ENCODE results near the gene ZFP30. TPM values are rescaled to one million over a fixed set of nuclear protein-coding genes. Genes with fewer than 3 reads are reported as not detected.

Gene ZFP30
- polyA plus RNA-seq, 1 donor from 2014 or later = 54.7 TPM

DNA sequence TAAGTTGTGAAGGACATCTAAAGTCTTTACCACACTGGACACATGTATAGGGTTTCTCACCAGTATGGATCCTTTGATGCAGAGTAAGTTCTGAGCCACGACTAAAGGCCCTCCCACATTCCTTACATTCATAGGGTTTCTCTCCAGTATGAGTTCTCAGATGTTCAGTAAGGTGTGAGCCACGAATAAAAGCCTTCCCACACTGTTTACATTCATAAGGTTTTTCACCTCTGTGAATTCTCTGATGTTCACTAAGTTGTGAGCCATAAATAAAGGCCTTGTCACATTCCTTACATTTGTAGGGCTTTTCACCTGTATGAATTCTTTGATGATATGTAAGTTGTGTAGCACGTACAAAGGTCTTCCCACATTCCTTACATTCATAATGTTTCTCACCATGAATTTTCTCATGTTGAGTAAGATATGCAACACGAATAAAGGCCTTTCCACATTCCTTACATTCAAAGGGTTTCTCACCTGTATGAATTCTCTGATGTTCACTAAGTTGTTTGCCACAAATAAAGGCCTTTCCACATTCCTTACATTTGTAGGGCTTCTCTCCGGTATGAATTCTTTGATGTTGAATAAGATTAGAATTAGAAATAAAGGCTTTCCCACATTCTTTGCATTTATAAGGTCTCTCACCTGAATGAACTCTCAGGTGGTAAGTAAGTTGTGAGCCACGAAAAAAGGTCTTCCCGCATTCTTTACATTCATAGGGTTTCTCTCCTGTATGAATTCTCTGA, 90.5 kb downstream of the ZFP30 start:
- H3K4me2 ChIP-seq (ENCODE audit: low read length) = no peak overlapping the region

More for the DNA sequence above, 90.5 kb downstream of the ZFP30 start:
- no peaks in the 10 kb centered on the region for H4K20me1 ChIP-seq (ENCODE audit: insufficient read depth)
- H3K36me3 ChIP-seq (ENCODE audit: insufficient read depth, low read length) = peaks cover 38% of the 10 kb centered on the region
- H3K9me2 ChIP-seq (ENCODE audit: insufficient read depth, low read length) = no peaks in the 10 kb centered on the region
- H2AFZ ChIP-seq (ENCODE audit: low read depth, low read length) = no peak overlapping the region
- no peak overlapping the region for H3K9ac ChIP-seq (ENCODE audit: low read length)
- no peaks in the 10 kb centered on the region for H3K27me3 ChIP-seq (ENCODE audit: insufficient read depth, low read depth, low read length)
- no peaks in the 10 kb centered on the region for H3K79me2 ChIP-seq (replicated peaks; ENCODE audit: insufficient read depth, low read length)
- TF ChIP-seq, protein P1, sequence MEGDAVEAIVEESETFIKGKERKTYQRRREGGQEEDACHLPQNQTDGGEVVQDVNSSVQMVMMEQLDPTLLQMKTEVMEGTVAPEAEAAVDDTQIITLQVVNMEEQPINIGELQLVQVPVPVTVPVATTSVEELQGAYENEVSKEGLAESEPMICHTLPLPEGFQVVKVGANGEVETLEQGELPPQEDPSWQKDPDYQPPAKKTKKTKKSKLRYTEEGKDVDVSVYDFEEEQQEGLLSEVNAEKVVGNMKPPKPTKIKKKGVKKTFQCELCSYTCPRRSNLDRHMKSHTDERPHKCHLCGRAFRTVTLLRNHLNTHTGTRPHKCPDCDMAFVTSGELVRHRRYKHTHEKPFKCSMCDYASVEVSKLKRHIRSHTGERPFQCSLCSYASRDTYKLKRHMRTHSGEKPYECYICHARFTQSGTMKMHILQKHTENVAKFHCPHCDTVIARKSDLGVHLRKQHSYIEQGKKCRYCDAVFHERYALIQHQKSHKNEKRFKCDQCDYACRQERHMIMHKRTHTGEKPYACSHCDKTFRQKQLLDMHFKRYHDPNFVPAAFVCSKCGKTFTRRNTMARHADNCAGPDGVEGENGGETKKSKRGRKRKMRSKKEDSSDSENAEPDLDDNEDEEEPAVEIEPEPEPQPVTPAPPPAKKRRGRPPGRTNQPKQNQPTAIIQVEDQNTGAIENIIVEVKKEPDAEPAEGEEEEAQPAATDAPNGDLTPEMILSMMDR (IDR thresholded peaks at IDR 0.05; ENCODE audit: poor library complexity, severe bottlenecking) = no peak
- TF ChIP-seq MXI1 (conservative IDR thresholded peaks at IDR 0.05; ENCODE audit: poor library complexity, severe bottlenecking) (no peak), TAF1 (IDR thresholded peaks at IDR 0.05; ENCODE audit: low read depth) (no peak), EZH2 (IDR thresholded peaks at IDR 0.05; ENCODE audit: borderline replicate concordance, insufficient read depth, low read length, poor library complexity, severe bottlenecking) (no peak), SMC3 (conservative IDR thresholded peaks at IDR 0.05; ENCODE audit: poor library complexity) (no peak), EP300 (conservative IDR thresholded peaks at IDR 0.05; ENCODE audit: poor library complexity, severe bottlenecking) (no peak), RAD21 (conservative IDR thresholded peaks at IDR 0.05) (no peak), POLR2AphosphoS5 (IDR thresholded peaks at IDR 0.05) (no peak)
- TF ChIP-seq, protein P2, sequence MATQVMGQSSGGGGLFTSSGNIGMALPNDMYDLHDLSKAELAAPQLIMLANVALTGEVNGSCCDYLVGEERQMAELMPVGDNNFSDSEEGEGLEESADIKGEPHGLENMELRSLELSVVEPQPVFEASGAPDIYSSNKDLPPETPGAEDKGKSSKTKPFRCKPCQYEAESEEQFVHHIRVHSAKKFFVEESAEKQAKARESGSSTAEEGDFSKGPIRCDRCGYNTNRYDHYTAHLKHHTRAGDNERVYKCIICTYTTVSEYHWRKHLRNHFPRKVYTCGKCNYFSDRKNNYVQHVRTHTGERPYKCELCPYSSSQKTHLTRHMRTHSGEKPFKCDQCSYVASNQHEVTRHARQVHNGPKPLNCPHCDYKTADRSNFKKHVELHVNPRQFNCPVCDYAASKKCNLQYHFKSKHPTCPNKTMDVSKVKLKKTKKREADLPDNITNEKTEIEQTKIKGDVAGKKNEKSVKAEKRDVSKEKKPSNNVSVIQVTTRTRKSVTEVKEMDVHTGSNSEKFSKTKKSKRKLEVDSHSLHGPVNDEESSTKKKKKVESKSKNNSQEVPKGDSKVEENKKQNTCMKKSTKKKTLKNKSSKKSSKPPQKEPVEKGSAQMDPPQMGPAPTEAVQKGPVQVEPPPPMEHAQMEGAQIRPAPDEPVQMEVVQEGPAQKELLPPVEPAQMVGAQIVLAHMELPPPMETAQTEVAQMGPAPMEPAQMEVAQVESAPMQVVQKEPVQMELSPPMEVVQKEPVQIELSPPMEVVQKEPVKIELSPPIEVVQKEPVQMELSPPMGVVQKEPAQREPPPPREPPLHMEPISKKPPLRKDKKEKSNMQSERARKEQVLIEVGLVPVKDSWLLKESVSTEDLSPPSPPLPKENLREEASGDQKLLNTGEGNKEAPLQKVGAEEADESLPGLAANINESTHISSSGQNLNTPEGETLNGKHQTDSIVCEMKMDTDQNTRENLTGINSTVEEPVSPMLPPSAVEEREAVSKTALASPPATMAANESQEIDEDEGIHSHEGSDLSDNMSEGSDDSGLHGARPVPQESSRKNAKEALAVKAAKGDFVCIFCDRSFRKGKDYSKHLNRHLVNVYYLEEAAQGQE (IDR thresholded peaks at IDR 0.05; ENCODE audit: borderline replicate concordance) = no peak
- H3K27ac ChIP-seq (ENCODE audit: low read length) = no peak overlapping the region
- peaks cover 45% of the 10 kb centered on the region for H3K9me3 ChIP-seq (ENCODE audit: low read length)
- H3F3A ChIP-seq (ENCODE audit: insufficient read depth, low read length, poor library complexity, severe bottlenecking) = no peaks in the 10 kb centered on the region
- no peak overlapping the region for H3K4me3 ChIP-seq (ENCODE audit: low read length)

Small RNAs within 50 kb of the gene (small RNA-seq; reads per million reads assigned to genes)
- 0 reads per million in 3 experiments for gene SELENOKP1

Other genes starting within 250 kb of the ZFP30 start
- gene ZNF569, start 188.0 kb downstream of the ZFP30 start, polyA plus RNA-seq = 21.6 and 27.4 TPM in 2 replicates
- gene ZNF570, start 186.1 kb downstream of the ZFP30 start, polyA plus RNA-seq = 15.7 and 21.4 TPM in 2 replicates
- 39.6 and 53.7 TPM in 2 replicates for gene ZNF793, start 148.5 kb downstream of the ZFP30 start, polyA plus RNA-seq
- 6.5 and 7.9 TPM in 2 replicates for gene ZNF571, start 60.7 kb downstream of the ZFP30 start, polyA plus RNA-seq
- 22.5 and 24.7 TPM in 2 replicates for gene ZNF540, start 60.6 kb downstream of the ZFP30 start, polyA plus RNA-seq
- 8.9 and 13.4 TPM in 2 replicates for gene ZNF607, start 64.3 kb upstream of the ZFP30 start, polyA plus RNA-seq
- gene ZNF573, start 124.1 kb upstream of the ZFP30 start, polyA plus RNA-seq = 7.6 and 9.1 TPM in 2 replicates